GM12878 (cell line): ENCODE results near the gene ZCCHC17. TPM values are rescaled to one million over a fixed set of nuclear protein-coding genes. Genes with fewer than 3 reads are reported as not detected.

Source experiments
- ATAC-seq: fragments of 200-7000 bp; cut with Tn5 transposase; 3 replicates; pipeline ENCODE4 v1.9.1; 2020; ENCODE audit warnings: mild to moderate bottlenecking, moderate library complexity
- BruUV-seq: library from RNA; stranded (reverse); fragments of 400-500 nt; replicated peaks from 2 replicates; lab custom pipeline; 2021; lab: Mats Ljungman, UMichigan
- CTCF ChIA-PET: fragments of 300-600 bp; sonication (Branson Sonifier 250); formaldehyde crosslinking; extraction: SDS; loops from one replicate; lab custom pipeline; 2021; ENCODE audit warnings: inconsistent platforms; lab: Yijun Ruan, JAX
- POLR2A ChIA-PET: fragments of 350-600 bp; formaldehyde crosslinking; extraction: SDS; loops from one replicate; lab custom pipeline; 2021; ENCODE audit warnings: inconsistent platforms; lab: Charles Lee
- RAD21 ChIA-PET: fragments of 300-600 bp; sonication (Branson Sonifier 250); formaldehyde crosslinking; loops from one replicate; lab custom pipeline; 2023; ENCODE audit warnings: antibody characterized with exemption; ENCODE audit not compliant: unreplicated experiment; lab: Charles Lee
- SMC1A ChIA-PET: fragments of 300-600 bp; sonication (Branson Sonifier 250); formaldehyde crosslinking; loops from one replicate; lab custom pipeline; 2023; ENCODE audit not compliant: unreplicated experiment, uncharacterized antibody; lab: Charles Lee
- DNase-seq: peaks from one replicate; pipeline ENCODE4 v3.0.0-alpha.2; 2011; ENCODE audit warnings: low read depth, low spot score
- FAIRE-seq: peaks from 3 replicates; lab custom pipeline; 2011; peaks lifted over from hg19 to GRCh38; lab: Jason Lieb, UNC
- H2AFZ ChIP-seq: 2 replicates; pipeline ENCODE4 v1.6.0; 2011; ENCODE audit warnings: low read depth, low read length, control low read depth; ENCODE audit not compliant: control insufficient read depth
- H3K27ac ChIP-seq: 2 replicates; pipeline ENCODE4 v1.5.1; 2011; ENCODE audit warnings: control low read depth; ENCODE audit not compliant: control insufficient read depth, insufficient read depth
- H3K27me3 ChIP-seq, 2 experiments: replicated peaks in 1 of 2; 2 replicates each; pipeline versions ENCODE4 v1.6.0 to v1.6.1; 2011; ENCODE audit warnings: low read length in 1 of 2; ENCODE audit not compliant: control insufficient read depth in 2 of 2, insufficient read depth in 2 of 2
- H3K36me3 ChIP-seq, 2 experiments: 2 replicates each; pipeline ENCODE4 v1.5.1; 2011; ENCODE audit warnings: low read length in 1 of 2; ENCODE audit not compliant: control insufficient read depth in 2 of 2, insufficient read depth in 2 of 2
- H3K4me1 ChIP-seq: 2 replicates; pipeline ENCODE4 v1.6.1; 2011; ENCODE audit warnings: mild to moderate bottlenecking, low read length, moderate library complexity, mixed read lengths; ENCODE audit not compliant: control insufficient read depth, insufficient read depth
- H3K4me2 ChIP-seq: 2 replicates; pipeline ENCODE4 v1.6.0; 2011; ENCODE audit warnings: control low read depth; ENCODE audit not compliant: control insufficient read depth, insufficient read depth
- H3K4me3 ChIP-seq: fragments of 200-600 bp; sonication (generic); 2 replicates; pipeline ENCODE4 v1.5.1; 2016
- H3K79me2 ChIP-seq: 2 replicates; pipeline ENCODE4 v1.6.0; 2011; ENCODE audit warnings: low read length; ENCODE audit not compliant: control insufficient read depth, insufficient read depth
- H3K9ac ChIP-seq: 2 replicates; pipeline ENCODE4 v1.8.0; 2011; ENCODE audit warnings: low read length, control low read depth, mixed read lengths; ENCODE audit not compliant: control insufficient read depth, insufficient read depth
- H3K9me3 ChIP-seq: replicated peaks from 3 replicates; pipeline ENCODE4 v1.5.1; 2011; ENCODE audit warnings: mild to moderate bottlenecking, low read length; ENCODE audit not compliant: control insufficient read depth, insufficient read depth
- H4K20me1 ChIP-seq: 2 replicates; pipeline ENCODE4 v1.6.0; 2011; ENCODE audit not compliant: control insufficient read depth, insufficient read depth
- BMI1 ChIP-seq: fragments of 450-650 bp; IDR thresholded peaks from 2 replicates; pipeline ENCODE4 v1.6.1; 2016; ENCODE audit warnings: mild to moderate bottlenecking, moderate library complexity, borderline replicate concordance
- CHD4 ChIP-seq: fragments of 200-600 bp; sonication (generic); IDR thresholded peaks from 2 replicates; pipeline ENCODE4 v1.6.1; 2016; ENCODE audit warnings: mild to moderate bottlenecking
- HCFC1 ChIP-seq: fragments of 150-350 bp; IDR thresholded peaks from 2 replicates; pipeline ENCODE4 v1.6.1; 2014; ENCODE audit warnings: low read length
- NRF1 ChIP-seq: conservative IDR thresholded peaks from 2 replicates; pipeline ENCODE4 v1.6.1; 2011; ENCODE audit warnings: mild to moderate bottlenecking, low read depth, low read length, improper control_type of control experiment
- PML ChIP-seq: IDR thresholded peaks from 2 replicates; pipeline ENCODE4 v1.6.1; 2012; ENCODE audit warnings: low read length, inconsistent platforms
- RBBP5 ChIP-seq: fragments of 200-600 bp; sonication (generic); conservative IDR thresholded peaks from 2 replicates; pipeline ENCODE4 v1.6.1; 2016
- SIX5 ChIP-seq: IDR thresholded peaks from 2 replicates; pipeline ENCODE4 v1.6.1; 2011; ENCODE audit warnings: mild to moderate bottlenecking, low read depth, low read length, moderate library complexity; ENCODE audit not compliant: severe bottlenecking
- SP1 ChIP-seq: IDR thresholded peaks from one replicate; pipeline ENCODE4 v1.6.1; 2011; ENCODE audit warnings: low read depth, low read length
- SREBF1 ChIP-seq: IDR thresholded peaks from 2 replicates; pipeline ENCODE4 v1.6.1; 2012; ENCODE audit warnings: mild to moderate bottlenecking, low read length
- TARDBP ChIP-seq: IDR thresholded peaks from 2 replicates; pipeline ENCODE4 v1.6.1; 2016; ENCODE audit warnings: borderline replicate concordance
- TBL1XR1 ChIP-seq: IDR thresholded peaks from 2 replicates; pipeline ENCODE4 v1.6.1; 2012; ENCODE audit warnings: low read depth, low read length, improper control_type of control experiment
- ZBED1 ChIP-seq: IDR thresholded peaks from 2 replicates; pipeline ENCODE4 v1.6.1; 2016; ENCODE audit warnings: borderline replicate concordance
- ZNF622 ChIP-seq: fragments of 450-650 bp; IDR thresholded peaks from 2 replicates; pipeline ENCODE4 v1.6.1; 2017; ENCODE audit warnings: mild to moderate bottlenecking, inconsistent platforms
- WGBS: methylation state at CpG from one replicate; pipeline ENCODE4 v1.1.6; 2016; ENCODE audit warnings: low lambda C conversion rate; ENCODE audit not compliant: insufficient replicate concordance, insufficient coverage; ENCODE audit errors: missing lambda C conversion rate; 5-methylcytosine and 5-hydroxymethylcytosine counted together
- in situ Hi-C: fragments of 300-500 bp; cut with MboI; formaldehyde crosslinking; loops from 9 replicates; pipeline ENCODE4 v1.14.3; 2018; ENCODE audit warnings: mixed read lengths
- intact Hi-C: fragments of 100-400 bp; cut with micrococcal nuclease; formaldehyde crosslinking; loops from one replicate; pipeline ENCODE4 v1.14.2; 2022; ENCODE audit not compliant: unreplicated experiment
- polyA plus RNA-seq, 11 experiments: library from polyadenylated mRNA; depleted of rRNA in 4 of 11; unstranded in 6 of 11; stranded (reverse) in 5 of 11; fragments of >200 nt; fragmentation: Nextera tagmentation in 4 of 11; fragmentation: Illumina TruSeq in 1 of 11; extraction: Ambion mirVana in 4 of 11; extraction: Trizol in 1 of 11; gene quantifications; 1 replicate in 1 of 11; 2 replicates in 10 of 11; pipeline versions ENCODE4 v1.2.1 to v1.2.3, GENCODE V29; 2011 to 2016; ENCODE audit warnings: inconsistent platforms in 2 of 11, missing spikeins in 2 of 11, low read depth in 1 of 11
- total RNA-seq, 4 experiments: library from RNA; depleted of rRNA in 3 of 4; stranded (reverse); fragments of >200 nt in 3 of 4; fragmentation: Illumina TruSeq in 1 of 4; extraction: Trizol in 1 of 4; gene quantifications; 2 replicates each; pipeline versions ENCODE4 v1.2.1 to v1.2.3, GENCODE V29; 2013 to 2021
- TF ChIP-seq, protein P1 (sequence below): fragments of 450-650 bp; IDR thresholded peaks from 2 replicates; pipeline ENCODE4 v1.6.1; 2017; ENCODE audit warnings: mild to moderate bottlenecking, moderate library complexity

Gene ZCCHC17
- total and polyA plus RNA-seq, 10 of the 15 experiments (the other 5 are each of a cell fraction or from before 2014, with no cell fraction given) = 22.3 to 86.3 (median 47.0) TPM

DNA sequence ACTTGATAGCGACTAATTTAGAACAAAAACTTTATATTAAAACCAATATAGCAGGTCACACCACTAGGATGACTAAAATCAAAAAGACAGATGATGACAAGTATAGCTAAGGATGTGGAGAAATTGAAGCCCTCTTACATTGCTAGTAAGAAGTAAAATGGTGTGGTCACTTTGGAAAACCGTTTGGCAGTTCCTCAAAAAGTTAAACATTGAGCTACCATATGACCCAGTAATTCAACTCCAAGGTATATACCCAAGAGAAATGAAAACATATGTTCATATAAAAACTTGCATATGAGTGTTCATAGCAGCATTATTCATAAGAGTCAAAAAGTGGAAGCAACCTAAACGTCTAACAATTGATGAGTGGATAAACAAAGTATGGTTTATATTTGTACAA, 103.1 kb downstream of the ZCCHC17 start:
- ATAC-seq (no peak), FAIRE-seq (no peak), DNase-seq (no peak)
- intact Hi-C loops (no loop called here), in situ Hi-C loops (no loop called here)
- Histone ChIP-seq H3K4me3 (no peak overlapping the region), H3K9ac (no peak overlapping the region), H3K9me3 (no peaks in the 10 kb centered on the region), H2AFZ (no peak overlapping the region), H3K27me3 (no peaks in the 10 kb centered on the region), H3K4me2 (no peak overlapping the region), H3K79me2 (no peaks in the 10 kb centered on the region), H4K20me1 (no peaks in the 10 kb centered on the region), H3K27ac (no peak overlapping the region), H3K4me1 (peaks cover under 1% of the 10 kb centered on the region), H3K36me3 (no peaks in the 10 kb centered on the region)
- ChIA-PET POLR2A (no interaction called here), CTCF (interaction anchor here (0.8 kb wide), 1 partner anchor 149 kb away, joined by 4 read pairs; no protein-coding TSS in a partner anchor), RAD21 (no interaction called here), SMC1A (no interaction called here)
- WGBS = 2% methylated on average over 3 of the region's 3 CpGs
- BruUV-seq = no TSS peak
- TF ChIP-seq SREBF1 (no peak), ZBED1 (no peak), NRF1 (no peak), PML (no peak)

- in situ Hi-C loops (no loop called here), intact Hi-C loops (no loop called here)
- SMC1A ChIA-PET = no interaction called here
- H3K4me2 ChIP-seq = no peak overlapping the region
- no TSS peak for BruUV-seq
- H4K20me1 ChIP-seq = no peaks in the 10 kb centered on the region
- no peak overlapping the region for H3K4me3 ChIP-seq
- H3K27ac ChIP-seq = no peak overlapping the region
- ATAC-seq (no peak), DNase-seq (no peak), FAIRE-seq (no peak)
- WGBS = 0% methylated on average over 3 of the region's 3 CpGs
- CTCF ChIA-PET = interaction anchor here (0.8 kb wide), 1 partner anchor 149 kb away, joined by 4 read pairs; no protein-coding TSS in a partner anchor
- H3K36me3 ChIP-seq = no peaks in the 10 kb centered on the region
- no peak overlapping the region for H3K9ac ChIP-seq
- RAD21 ChIA-PET = no interaction called here
- H3K27me3 ChIP-seq = no peaks in the 10 kb centered on the region
- no peaks in the 10 kb centered on the region for H3K79me2 ChIP-seq
- H3K9me3 ChIP-seq = no peaks in the 10 kb centered on the region
- no peaks in the 10 kb centered on the region for H3K4me1 ChIP-seq
- POLR2A ChIA-PET = no interaction called here
- no peak overlapping the region for H2AFZ ChIP-seq
- TF ChIP-seq TARDBP (no peak), SP1 (no peak), SIX5 (no peak), BMI1 (no peak), CHD4 (no peak), TBL1XR1 (no peak), RBBP5 (no peak), HCFC1 (no peak), ZNF622 (no peak)
- TF ChIP-seq, protein P1, sequence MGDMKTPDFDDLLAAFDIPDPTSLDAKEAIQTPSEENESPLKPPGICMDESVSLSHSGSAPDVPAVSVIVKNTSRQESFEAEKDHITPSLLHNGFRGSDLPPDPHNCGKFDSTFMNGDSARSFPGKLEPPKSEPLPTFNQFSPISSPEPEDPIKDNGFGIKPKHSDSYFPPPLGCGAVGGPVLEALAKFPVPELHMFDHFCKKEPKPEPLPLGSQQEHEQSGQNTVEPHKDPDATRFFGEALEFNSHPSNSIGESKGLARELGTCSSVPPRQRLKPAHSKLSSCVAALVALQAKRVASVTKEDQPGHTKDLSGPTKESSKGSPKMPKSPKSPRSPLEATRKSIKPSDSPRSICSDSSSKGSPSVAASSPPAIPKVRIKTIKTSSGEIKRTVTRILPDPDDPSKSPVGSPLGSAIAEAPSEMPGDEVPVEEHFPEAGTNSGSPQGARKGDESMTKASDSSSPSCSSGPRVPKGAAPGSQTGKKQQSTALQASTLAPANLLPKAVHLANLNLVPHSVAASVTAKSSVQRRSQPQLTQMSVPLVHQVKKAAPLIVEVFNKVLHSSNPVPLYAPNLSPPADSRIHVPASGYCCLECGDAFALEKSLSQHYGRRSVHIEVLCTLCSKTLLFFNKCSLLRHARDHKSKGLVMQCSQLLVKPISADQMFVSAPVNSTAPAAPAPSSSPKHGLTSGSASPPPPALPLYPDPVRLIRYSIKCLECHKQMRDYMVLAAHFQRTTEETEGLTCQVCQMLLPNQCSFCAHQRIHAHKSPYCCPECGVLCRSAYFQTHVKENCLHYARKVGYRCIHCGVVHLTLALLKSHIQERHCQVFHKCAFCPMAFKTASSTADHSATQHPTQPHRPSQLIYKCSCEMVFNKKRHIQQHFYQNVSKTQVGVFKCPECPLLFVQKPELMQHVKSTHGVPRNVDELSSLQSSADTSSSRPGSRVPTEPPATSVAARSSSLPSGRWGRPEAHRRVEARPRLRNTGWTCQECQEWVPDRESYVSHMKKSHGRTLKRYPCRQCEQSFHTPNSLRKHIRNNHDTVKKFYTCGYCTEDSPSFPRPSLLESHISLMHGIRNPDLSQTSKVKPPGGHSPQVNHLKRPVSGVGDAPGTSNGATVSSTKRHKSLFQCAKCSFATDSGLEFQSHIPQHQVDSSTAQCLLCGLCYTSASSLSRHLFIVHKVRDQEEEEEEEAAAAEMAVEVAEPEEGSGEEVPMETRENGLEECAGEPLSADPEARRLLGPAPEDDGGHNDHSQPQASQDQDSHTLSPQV = no peak
These were observed 103.6 kb downstream of the ZCCHC17 start for GRCh38 chr1:31400393-31400792.
